H4 (cell line): ENCODE data around the gene PCGF2. TPM values are rescaled to one million over a fixed set of nuclear protein-coding genes. Genes with fewer than 3 reads are reported as not detected.

Experiments used
- DNase-seq: peaks from one replicate; pipeline ENCODE4 v3.0.0-alpha.2; 2015; ENCODE audit warnings: low spot score
- total RNA-seq: library from RNA; depleted of rRNA; stranded (reverse); fragments of >200 nt; shearing (Covaris generic); gene quantifications from 2 replicates; pipeline ENCODE4 v1.2.3, GENCODE V29; 2014

PCGF2 gene
- total RNA-seq, 1 experiment from 2014 or later: 3.9 TPM

GRCh38 chr17:38751144-38751807 lies 3.1 kb upstream of the PCGF2 start:
- DNase-seq: no peak

GRCh38 chr17:38750312-38751121 lies 2.4 kb upstream of the PCGF2 start:
- DNase-seq: no peak

- no peak for DNase-seq
Observed at GRCh38 chr17:38750044-38750311, 1.8 kb upstream of the PCGF2 start.

GRCh38 chr17:38749223-38750043 lies 1.3 kb upstream of the PCGF2 start:
- DNase-seq: peak; percentile 70

- no peak for DNase-seq
Observed at GRCh38 chr17:38748892-38749222, 721 bp upstream of the PCGF2 start.

GRCh38 chr17:38747463-38748148 lies 530 bp downstream of the PCGF2 start:
- DNase-seq: no peak

GRCh38 chr17:38746849-38747462 lies 1.2 kb downstream of the PCGF2 start:
- DNase-seq: no peak

GRCh38 chr17:38746004-38746848 lies 1.9 kb downstream of the PCGF2 start:
- DNase-seq: no peak

- no peak for DNase-seq
Observed at GRCh38 chr17:38745545-38745944, 2.6 kb downstream of the PCGF2 start.

GRCh38 chr17:38743556-38744171 lies 4.5 kb downstream of the PCGF2 start:
- DNase-seq: no peak

- no peak for DNase-seq
Observed at GRCh38 chr17:38742411-38743308, 5.5 kb downstream of the PCGF2 start.

- no peak for DNase-seq
Observed at GRCh38 chr17:38741921-38742410, 6.2 kb downstream of the PCGF2 start.

GRCh38 chr17:38741461-38741860 lies 6.7 kb downstream of the PCGF2 start:
- no peak for DNase-seq

GRCh38 chr17:38740806-38741205 lies 7.3 kb downstream of the PCGF2 start:
- no peak for DNase-seq

- no peak for DNase-seq
Observed at GRCh38 chr17:38740044-38740443, 8.1 kb downstream of the PCGF2 start.

- DNase-seq: no peak
Observed at GRCh38 chr17:38739305-38739704, 8.8 kb downstream of the PCGF2 start.

- DNase-seq: no peak
Observed at GRCh38 chr17:38738686-38739085, 9.4 kb downstream of the PCGF2 start.

- no peak for DNase-seq
Observed at GRCh38 chr17:38738007-38738662, 10.0 kb downstream of the PCGF2 start.
